Mucosa of descending colon (tissue), 3 donors: Measurements from ENCODE around the gene LZTS2. TPM values are rescaled to one million over a fixed set of nuclear protein-coding genes. Genes with fewer than 3 reads are reported as not detected.

ENCODE experiments used
- ATAC-seq: fragments of 200-7000 bp; cut with Tn5 transposase; one replicate; pipeline ENCODE4 v1.9.1; 2020; ENCODE audit warnings: mild to moderate bottlenecking, moderate library complexity
- DNase-seq, 3 donors: peaks; one replicate each; pipeline ENCODE4 v3.0.0-alpha.2; 2020
- H3K36me3 ChIP-seq: fragments of 200-600 bp; one replicate; pipeline ENCODE4 v1.8.0; 2021; ENCODE audit warnings: low read depth, mild to moderate bottlenecking
- H3K4me1 ChIP-seq: fragments of 200-600 bp; one replicate; pipeline ENCODE4 v1.8.0; 2021; ENCODE audit warnings: low read depth, mild to moderate bottlenecking
- H3K4me3 ChIP-seq: fragments of 200-600 bp; one replicate; pipeline ENCODE4 v1.8.0; 2021; ENCODE audit warnings: mild to moderate bottlenecking
- H3K9me3 ChIP-seq: fragments of 200-600 bp; one replicate; pipeline ENCODE4 v1.8.0; 2021; ENCODE audit warnings: mild to moderate bottlenecking
- CTCF ChIP-seq: fragments of 200-600 bp; IDR thresholded peaks from one replicate; pipeline ENCODE4 v1.8.0; 2022; ENCODE audit warnings: antibody characterized with exemption, mild to moderate bottlenecking
- intact Hi-C, 2 donors: fragments of 100-400 bp; cut with DNase I in 1 of 2; cut with micrococcal nuclease in 1 of 2; formaldehyde crosslinking; loops; one replicate each; pipeline versions ENCODE4 v1.11.0 to v1.11.1; 2022; cut with DNase I, micrococcal nuclease
- total RNA-seq, 3 donors: library from RNA; stranded (reverse); fragmentation: NEBNext Ultra II Directional in 2 of 3; extraction: Animal tissue kit (Norgen Biotek cat#: 25700) in 2 of 3; gene quantifications; one replicate each; pipeline versions ENCODE4 v1.2.1 to v1.2.4, GENCODE V29; 2021 to 2023
- donor health status: DM: no; HTN: no; CAD: no; lungs with moderate emphysema.
- donor health status: DM: no; HTN: no; CAD: no.
- donor health status: DM: no; HTN: yes; CAD: no.

Gene LZTS2
- total RNA-seq, 3 donors from 2014 or later, result 26.0 to 82.1 (median 31.5) TPM

DNA sequence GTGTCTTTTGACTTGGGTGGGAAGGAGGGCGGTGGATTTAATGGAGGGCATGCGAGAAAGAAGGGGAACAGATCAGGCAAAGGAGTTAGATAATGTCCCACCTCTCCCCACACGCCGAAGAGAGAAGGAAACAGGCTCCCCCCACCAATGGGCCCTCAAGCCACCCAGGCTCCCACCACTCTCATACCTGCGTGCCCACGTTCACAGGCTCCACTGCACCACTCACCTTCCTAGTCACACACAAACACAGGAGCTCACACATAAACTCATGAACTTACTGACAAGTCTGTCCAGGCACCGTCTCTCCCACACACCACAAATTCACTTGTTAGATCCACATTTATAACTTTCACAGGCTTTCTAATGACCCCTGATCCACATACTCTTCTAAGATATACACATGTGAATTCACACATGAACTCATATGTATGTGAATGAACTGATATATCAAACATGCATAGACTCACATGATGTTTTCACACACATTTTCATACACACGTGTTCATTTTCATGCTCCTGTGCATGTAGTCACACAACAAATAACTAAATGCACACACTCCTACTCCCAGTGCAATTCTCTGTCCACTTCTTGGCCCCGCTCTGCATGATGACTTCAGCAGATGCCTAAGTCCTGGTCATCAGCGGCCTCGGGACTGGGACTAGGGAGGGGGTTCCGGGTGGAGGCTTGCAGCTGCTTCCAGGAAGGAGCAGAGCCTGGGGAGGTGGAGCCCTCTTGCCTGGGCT lies 1.5 kb downstream of the LZTS2 start:
- intact Hi-C loops, result no loop called here
- ATAC-seq, result no peak
- no peak for TF ChIP-seq CTCF
- peaks cover 4% of the 10 kb centered on the region for H3K36me3 ChIP-seq
- H3K4me1 ChIP-seq, result peaks cover 17% of the 10 kb centered on the region
- DNase-seq, result peak; percentile 71 to 85 (median 71)
- no peak overlapping the region for H3K4me3 ChIP-seq
- H3K9me3 ChIP-seq, result no peaks in the 10 kb centered on the region

- ATAC-seq (no peak), DNase-seq (no peak)
- no peak for TF ChIP-seq CTCF
- Histone ChIP-seq H3K9me3 (no peaks in the 10 kb centered on the region), H3K4me3 (no peak overlapping the region), H3K4me1 (peaks cover 12% of the 10 kb centered on the region), H3K36me3 (peaks cover 4% of the 10 kb centered on the region)
- intact Hi-C loops, result no loop called here
Measured at GRCh38 chr10:101001659-101002035, 2.0 kb downstream of the LZTS2 start.

GRCh38 chr10:101002456-101002855 lies 2.8 kb downstream of the LZTS2 start:
- H3K4me3 ChIP-seq, result no peak overlapping the region
- no peaks in the 10 kb centered on the region for H3K9me3 ChIP-seq
- TF ChIP-seq CTCF, result no peak
- no peak for ATAC-seq
- H3K36me3 ChIP-seq, result peaks cover 4% of the 10 kb centered on the region
- intact Hi-C loops, result no loop called here
- H3K4me1 ChIP-seq, result peaks cover 11% of the 10 kb centered on the region
- no peak for DNase-seq

- TF ChIP-seq CTCF, result no peak
- DNase-seq (no peak), ATAC-seq (no peak)
- Histone ChIP-seq H3K9me3 (no peaks in the 10 kb centered on the region), H3K4me3 (no peak overlapping the region), H3K4me1 (peaks cover 11% of the 10 kb centered on the region), H3K36me3 (peaks cover 4% of the 10 kb centered on the region)
- intact Hi-C loops, result no loop called here
Measured at GRCh38 chr10:101003639-101004206, 4.1 kb downstream of the LZTS2 start.

- intact Hi-C loops, result no loop called here
- Histone ChIP-seq H3K4me1 (peaks cover 9% of the 10 kb centered on the region), H3K4me3 (no peak overlapping the region), H3K36me3 (peaks cover 4% of the 10 kb centered on the region), H3K9me3 (no peaks in the 10 kb centered on the region)
- DNase-seq (no peak), ATAC-seq (no peak)
- no peak for TF ChIP-seq CTCF
Measured at GRCh38 chr10:101005361-101005760, 5.8 kb downstream of the LZTS2 start.
